Right lobe of liver (tissue), 4 donors: ENCODE data around the gene ELOA2.

ENCODE experiments used
- CTCF ChIP-seq, 4 donors: fragments of 200-600 bp in 3 of 4; fragments of 450-650 bp in 1 of 4; IDR thresholded peaks; one replicate each; pipeline versions ENCODE4 v1.5.1 to v1.8.0; 2016 to 2022; ENCODE audit warnings: antibody characterized with exemption in 4 of 4, mild to moderate bottlenecking in 2 of 4
- POLR2A ChIP-seq: fragments of 450-650 bp; IDR thresholded peaks from one replicate; pipeline ENCODE4 v1.6.1; 2017; ENCODE audit warnings: antibody characterized with exemption, mild to moderate bottlenecking
- donor health status: DM: no; HTN: no; CAD: no.
- donor health status: DM: no; HTN: no; CAD: no.
- donor health status: DM: no; HTN: yes; CAD: no.

GRCh38 chr18:47063096-47063495 is 27.7 kb upstream of the ELOA2 start:
- TF ChIP-seq CTCF (IDR thresholded peaks at IDR 0.05) (no peak), POLR2A (no peak)
